Renal cortex interstitium (tissue), 11 donors: Measurements from ENCODE around the gene DPP9. TPM values are rescaled to one million over a fixed set of nuclear protein-coding genes. Genes with fewer than 3 reads are reported as not detected.

Source experiments
- DNase-seq, 11 donors: peaks; one replicate each; pipeline ENCODE4 v3.0.0-alpha.2; 2013; ENCODE audit warnings: low read depth in 9 of 11, low spot score in 4 of 11; ENCODE audit errors: extremely low read depth in 1 of 11
- polyA plus RNA-seq, 3 donors: library from polyadenylated mRNA; unstranded; fragments of 120-200 nt; gene quantifications; one replicate each; pipeline ENCODE4 v1.2.1, GENCODE V29; 2013; ENCODE audit not compliant: insufficient read length in 3 of 3

DPP9 gene
- polyA plus RNA-seq, 3 donors, result 21.8 to 27.1 (median 24.1) TPM

GRCh38 chr19:4645718-4646117 is 77.9 kb downstream of the DPP9 start:
- DNase-seq, result no peak

- DNase-seq, result no peak
These were observed 81.0 kb downstream of the DPP9 start for GRCh38 chr19:4642625-4643024.

- DNase-seq, result no peak
These were observed 82.5 kb downstream of the DPP9 start for GRCh38 chr19:4641132-4641531.

DNA sequence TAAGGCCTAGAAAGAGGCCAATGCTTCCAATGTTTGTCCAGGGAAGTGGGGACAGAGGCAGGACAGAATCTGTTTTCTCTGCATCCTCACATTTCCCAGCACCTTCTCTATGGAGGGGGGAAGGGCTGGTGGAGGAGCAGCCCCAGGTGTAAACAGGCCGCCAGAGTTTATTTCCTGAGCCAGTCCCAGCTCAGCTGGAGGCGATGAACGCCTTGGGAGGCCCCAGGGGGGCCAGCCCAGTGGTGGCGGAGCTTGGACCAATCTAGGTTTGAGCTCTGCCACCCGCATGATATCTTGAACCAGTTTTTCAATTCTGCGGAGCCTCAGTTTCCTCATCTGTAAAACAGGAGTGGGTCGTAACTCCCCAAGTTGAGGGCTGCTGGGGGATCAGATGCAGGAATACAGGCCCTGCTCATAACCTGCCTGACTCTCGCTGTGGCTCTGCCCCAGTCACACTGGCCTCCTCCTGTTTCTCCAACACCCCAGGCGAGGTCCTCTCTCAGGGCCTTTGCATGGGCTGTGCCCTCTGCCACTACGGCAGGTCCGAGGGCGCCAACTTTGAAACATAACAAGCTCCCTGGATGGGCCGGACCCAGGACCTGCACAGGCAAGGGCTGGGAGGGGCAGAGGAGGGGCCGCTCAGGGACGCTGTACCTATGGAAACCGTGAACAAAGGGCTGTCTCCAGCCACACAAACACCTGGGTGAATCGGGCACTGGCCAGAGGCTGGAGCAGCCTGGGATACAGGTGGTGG is 83.2 kb downstream of the DPP9 start:
- DNase-seq, result no peak

- no peak for DNase-seq
These were observed 84.0 kb downstream of the DPP9 start for GRCh38 chr19:4639531-4640246.

- peak; percentile 77 to 96 (median 92) for DNase-seq
These were observed 84.7 kb downstream of the DPP9 start, which contains the start of gene TNFAIP8L1 for GRCh38 chr19:4638828-4639530. Gene TNFAIP8L1 (plus strand): TSS chr19:4639516. CDS start chr19:4651870, 12,354 bp downstream.

- DNase-seq, result no peak
These were observed 85.3 kb downstream of the DPP9 start for GRCh38 chr19:4638317-4638716.

- DNase-seq, result no peak
These were observed 86.9 kb downstream of the DPP9 start for GRCh38 chr19:4636761-4637160.

GRCh38 chr19:4636151-4636717 is 87.4 kb downstream of the DPP9 start:
- peak in 5 of 11 donors; percentile 46 to 71 (median 63) for DNase-seq

DNA sequence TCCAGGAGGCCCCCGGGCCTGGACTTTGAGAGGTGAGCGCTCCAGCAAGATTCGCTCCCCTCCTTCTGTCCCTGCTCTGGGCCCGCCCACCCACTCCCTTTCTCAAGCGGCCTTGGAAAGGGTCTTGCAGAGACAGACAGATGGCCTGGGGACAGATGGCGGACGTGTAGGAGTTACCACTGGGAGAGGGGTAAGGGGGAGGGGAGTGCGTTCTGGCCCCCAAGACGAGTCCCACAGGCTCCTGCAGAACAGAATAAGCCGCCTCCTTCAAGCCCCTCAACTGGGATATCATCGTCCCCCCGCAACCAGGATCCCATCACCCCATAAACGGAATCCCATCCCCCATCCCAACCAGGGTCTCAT is 87.9 kb downstream of the DPP9 start:
- DNase-seq, result no peak

GRCh38 chr19:4633140-4633967 is 90.3 kb downstream of the DPP9 start:
- DNase-seq, result no peak

Other genes with a start within 250 kb of the DPP9 start
- gene PLIN4, start 205.4 kb downstream of the DPP9 start, polyA plus RNA-seq, result 1 to 10 TPM in 2 of 3 donors, under 1 TPM in 1; 0.70 to 1.5 (median 1.5) TPM
- 1 to 10 TPM; 2.1 to 8.2 (median 3.9) TPM for gene PLIN5, start 188.6 kb downstream of the DPP9 start, polyA plus RNA-seq
- gene LRG1, start 183.8 kb downstream of the DPP9 start, polyA plus RNA-seq, result under 1 TPM; 0.64 to 0.75 (median 0.65) TPM
- 1 to 10 TPM; 1.6 to 3.7 (median 3.2) TPM for gene SEMA6B, start 164.2 kb downstream of the DPP9 start, polyA plus RNA-seq
- 10 to 100 TPM; 13.2 to 13.9 (median 13.5) TPM for gene TNFAIP8L1, start 84.3 kb downstream of the DPP9 start, polyA plus RNA-seq
- 10 to 100 TPM; 71.5 to 94.2 (median 83.5) TPM for gene MYDGF, start 53.5 kb downstream of the DPP9 start, polyA plus RNA-seq
- 1 to 10 TPM; 2.0 to 2.1 (median 2.0) TPM for gene FEM1A, start 67.9 kb upstream of the DPP9 start, polyA plus RNA-seq
- gene TICAM1, start 107.9 kb upstream of the DPP9 start, polyA plus RNA-seq, result 1 to 10 TPM; 4.7 to 8.4 (median 6.6) TPM
- 10 to 100 TPM; 41.0 to 56.2 (median 50.9) TPM for gene PLIN3, start 143.8 kb upstream of the DPP9 start, polyA plus RNA-seq
- under 1 TPM in 1 of 3 donors, not detected in 2; 0.09 TPM for gene ARRDC5, start 179.1 kb upstream of the DPP9 start, polyA plus RNA-seq
- gene UHRF1, start 185.7 kb upstream of the DPP9 start, polyA plus RNA-seq, result 10 to 100 TPM; 27.3 to 47.1 (median 35.8) TPM
- gene KDM4B, start 245.3 kb upstream of the DPP9 start, polyA plus RNA-seq, result 10 to 100 TPM; 20.1 to 31.7 (median 26.5) TPM